Measurements from ENCODE around the gene TGFBR2. TPM values are rescaled to one million over a fixed set of nuclear protein-coding genes. Genes with fewer than 3 reads are reported as not detected.
A peak's percentile ranks its signal among the peaks of the same experiment; 100 is the strongest.

TGFBR2 gene
- total RNA-seq, 1 experiment from 2014 or later, result 19.4 TPM

DNA sequence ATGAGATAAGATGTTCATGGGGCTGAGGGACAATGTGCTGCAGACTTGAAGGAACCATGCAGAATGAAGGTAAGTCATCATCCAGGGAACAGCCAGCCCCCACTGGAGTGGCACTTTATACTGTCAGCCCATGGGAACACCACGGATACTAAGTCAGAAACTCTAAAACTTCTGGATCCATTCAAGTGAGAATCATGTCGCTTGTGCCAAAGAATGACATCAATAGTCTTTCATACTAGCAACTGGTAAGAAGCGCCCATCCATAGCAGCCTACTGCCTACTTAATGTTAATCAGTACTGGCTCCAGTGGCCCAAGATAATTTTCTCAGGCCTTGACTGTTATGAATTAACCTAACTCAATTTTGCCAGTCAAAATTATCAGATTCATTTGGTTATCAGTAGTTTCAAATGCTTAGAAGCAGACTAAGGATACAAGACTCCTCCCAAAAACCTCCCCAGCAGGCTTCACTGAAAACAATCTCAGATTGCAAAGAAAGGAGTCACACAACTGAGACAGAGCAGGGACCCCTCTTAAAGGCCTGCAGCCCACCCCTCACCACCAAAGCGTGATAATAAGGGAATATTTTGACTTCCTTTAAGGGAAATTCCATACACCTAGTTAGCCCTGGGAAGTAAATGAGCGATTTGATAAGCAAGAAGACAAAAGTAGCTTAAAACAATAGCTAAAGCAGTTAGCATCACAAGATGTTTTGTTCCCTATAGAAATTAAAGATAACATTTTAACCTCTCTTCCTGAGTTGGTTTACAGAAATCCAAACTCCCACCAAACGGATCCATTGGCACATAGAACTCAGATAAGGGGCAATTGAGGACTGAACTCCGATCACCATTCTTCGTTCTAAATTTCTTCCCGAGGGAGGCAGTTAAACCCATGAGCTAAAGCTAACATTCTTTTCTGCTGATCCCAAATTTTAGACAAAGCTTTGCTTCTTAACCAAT is 98.8 kb downstream of the TGFBR2 start:
- in situ Hi-C loops (cut with HindIII; ENCODE audit: low pct_unique_long_range_greater_than_20kb, low sequenced_read_pairs), result no loop called here
- no peak for DNase-seq (ENCODE audit: low read depth, low spot score)

DNA sequence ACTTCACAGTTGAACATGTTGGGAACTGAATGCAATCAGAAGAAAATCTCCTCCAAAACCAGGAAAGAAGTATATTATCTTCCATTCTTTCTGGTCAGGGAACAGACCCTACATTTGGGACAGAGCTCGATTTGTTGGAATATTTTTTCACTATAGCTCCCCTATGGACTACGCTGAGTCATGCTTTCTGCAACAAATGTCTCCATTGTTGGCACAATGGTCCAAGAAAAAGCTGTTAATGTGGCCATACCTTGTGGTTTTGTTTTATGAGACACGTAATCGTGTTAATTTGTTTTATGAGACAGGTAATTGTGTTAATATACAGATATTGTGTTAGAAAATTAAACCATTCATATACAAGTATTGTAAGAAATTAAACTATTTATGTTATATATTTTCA is 101.4 kb downstream of the TGFBR2 start:
- in situ Hi-C loops (cut with HindIII; ENCODE audit: low pct_unique_long_range_greater_than_20kb, low sequenced_read_pairs), result no loop called here
- DNase-seq (ENCODE audit: low read depth, low spot score), result peak; percentile 16

DNA sequence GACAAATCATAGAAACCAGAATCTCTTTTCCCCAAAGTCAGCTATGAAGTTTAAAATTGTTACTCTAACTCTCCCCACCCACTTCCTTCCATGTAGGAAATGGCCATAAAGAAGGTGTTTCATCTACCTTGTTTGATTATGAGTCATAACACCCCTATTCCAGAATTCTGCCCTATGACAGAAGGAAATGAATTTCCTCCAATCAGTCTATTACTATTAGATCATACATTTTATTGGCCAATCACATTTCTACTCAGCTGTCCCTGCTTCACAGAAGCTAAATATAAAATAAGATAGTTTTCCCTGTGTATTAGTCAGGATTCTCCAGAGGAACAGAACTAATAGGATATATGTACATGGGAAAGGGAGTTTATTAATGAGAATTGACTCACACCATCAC is 102.1 kb downstream of the TGFBR2 start:
- in situ Hi-C loops (cut with HindIII; ENCODE audit: low pct_unique_long_range_greater_than_20kb, low sequenced_read_pairs), result no loop called here

DNA sequence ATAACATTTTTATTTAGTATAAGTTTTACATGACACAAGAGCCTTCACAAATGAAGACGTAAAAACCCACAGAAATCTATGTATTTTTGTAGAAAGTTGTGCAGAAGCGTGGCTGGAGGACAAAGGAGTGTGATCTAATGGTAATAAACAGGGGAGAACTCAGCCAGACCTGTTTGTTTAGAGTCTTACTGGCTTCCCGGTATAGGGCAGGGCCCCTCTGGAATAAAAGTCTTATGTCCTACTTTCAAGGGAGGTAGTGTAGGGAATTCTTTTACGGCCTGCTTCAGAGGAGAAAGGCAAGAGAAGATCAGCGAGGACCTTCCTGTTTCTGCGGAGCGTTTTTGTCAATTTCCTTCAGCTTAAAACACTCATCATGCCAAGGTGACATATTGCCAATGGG is 103.6 kb downstream of the TGFBR2 start:
- DNase-seq (ENCODE audit: low read depth, low spot score), result no peak
- in situ Hi-C loops (cut with HindIII; ENCODE audit: low pct_unique_long_range_greater_than_20kb, low sequenced_read_pairs), result no loop called here

More for the DNA sequence above, 102.1 kb downstream of the TGFBR2 start:
- no peak for DNase-seq (ENCODE audit: low read depth, low spot score)

DNA sequence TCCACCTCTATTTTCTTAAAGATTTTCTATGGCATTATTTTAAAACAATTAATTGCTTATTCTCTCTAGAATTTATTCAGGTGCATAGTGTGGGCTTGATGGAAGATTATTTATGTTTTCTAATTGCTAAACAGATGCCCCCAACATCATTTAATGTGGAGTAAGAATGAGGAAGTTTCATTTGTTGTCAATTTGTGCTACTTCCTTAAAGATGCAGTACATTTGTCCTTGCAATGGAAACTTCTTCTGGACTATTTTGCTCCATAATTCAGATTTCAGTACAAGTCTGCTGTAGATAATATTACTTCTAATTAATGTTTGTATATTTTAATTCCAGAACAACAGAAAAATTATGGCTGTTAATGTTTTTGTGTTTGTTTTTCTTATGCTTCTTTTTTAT is 104.8 kb downstream of the TGFBR2 start:
- no peak for DNase-seq (ENCODE audit: low read depth, low spot score)
- in situ Hi-C loops (cut with HindIII; ENCODE audit: low pct_unique_long_range_greater_than_20kb, low sequenced_read_pairs), result no loop called here

DNA sequence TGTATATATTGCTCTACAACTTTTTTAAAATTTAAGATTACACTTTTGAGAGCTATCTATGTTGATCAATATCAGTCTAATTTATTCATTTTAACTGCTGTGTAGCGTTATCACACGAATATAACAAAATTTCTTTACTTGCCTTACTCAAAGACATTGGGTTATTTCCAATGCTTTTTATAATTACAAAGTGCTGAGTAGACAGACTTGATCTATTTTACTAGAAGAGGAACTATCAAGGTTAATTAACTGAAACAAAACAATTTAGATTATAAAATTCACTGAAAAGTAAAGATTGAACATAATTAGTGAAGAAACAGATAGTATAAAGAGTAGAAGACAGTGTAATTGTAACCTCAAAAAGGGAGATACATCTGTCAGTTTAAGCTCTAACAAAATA is 105.5 kb downstream of the TGFBR2 start:
- DNase-seq (ENCODE audit: low read depth, low spot score), result no peak
- in situ Hi-C loops (cut with HindIII; ENCODE audit: low pct_unique_long_range_greater_than_20kb, low sequenced_read_pairs), result no loop called here

DNA sequence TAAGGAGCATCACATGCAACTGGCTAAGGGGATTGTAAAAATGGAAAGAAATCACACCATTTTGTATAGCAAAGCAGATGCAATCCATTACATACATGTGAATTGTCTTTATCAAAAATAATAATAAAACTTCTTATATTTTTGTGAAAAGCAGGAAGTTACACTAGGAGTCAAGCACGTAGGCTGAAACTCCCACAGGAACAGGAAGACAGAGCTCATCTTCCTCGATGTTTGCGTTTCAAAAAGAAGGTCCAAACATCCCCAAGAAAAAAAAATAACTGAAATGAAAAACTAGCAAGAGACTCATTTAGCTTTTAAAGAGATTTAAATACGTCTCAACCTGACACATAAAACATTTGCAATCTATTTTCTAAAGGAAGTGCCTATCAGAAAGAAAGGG is 106.6 kb downstream of the TGFBR2 start:
- in situ Hi-C loops (cut with HindIII; ENCODE audit: low pct_unique_long_range_greater_than_20kb, low sequenced_read_pairs), result no loop called here
- DNase-seq (ENCODE audit: low read depth, low spot score), result no peak

DNA sequence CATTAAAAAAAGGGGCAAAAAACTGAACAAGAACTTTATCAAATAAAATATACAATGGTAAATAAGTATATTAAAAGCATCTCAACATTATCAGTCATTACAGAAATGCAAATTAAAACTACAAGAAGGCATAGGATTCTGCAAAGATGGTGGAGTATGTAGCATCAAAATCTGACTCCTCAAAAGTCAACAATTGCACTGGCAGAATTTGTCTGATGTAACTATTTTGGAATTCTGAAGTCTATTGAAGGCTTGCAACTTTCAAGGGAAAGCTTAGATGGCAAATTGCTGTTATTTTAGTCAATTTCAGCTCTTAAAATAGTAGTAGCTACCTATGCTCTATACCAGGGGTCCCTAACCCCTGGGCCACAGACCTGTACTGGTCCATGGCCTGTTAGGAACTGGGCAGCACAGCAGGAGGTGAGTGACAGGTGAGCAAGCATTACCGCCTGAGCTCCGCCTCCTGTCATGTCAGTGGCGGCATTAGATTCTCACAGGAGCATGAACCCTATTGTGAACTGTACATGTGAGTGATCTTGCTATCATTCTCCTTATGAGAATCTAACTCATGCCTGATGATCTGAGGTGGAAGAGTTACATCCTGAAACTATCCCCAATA is 107.6 kb downstream of the TGFBR2 start:
- in situ Hi-C loops (cut with HindIII; ENCODE audit: low pct_unique_long_range_greater_than_20kb, low sequenced_read_pairs), result no loop called here

DNA sequence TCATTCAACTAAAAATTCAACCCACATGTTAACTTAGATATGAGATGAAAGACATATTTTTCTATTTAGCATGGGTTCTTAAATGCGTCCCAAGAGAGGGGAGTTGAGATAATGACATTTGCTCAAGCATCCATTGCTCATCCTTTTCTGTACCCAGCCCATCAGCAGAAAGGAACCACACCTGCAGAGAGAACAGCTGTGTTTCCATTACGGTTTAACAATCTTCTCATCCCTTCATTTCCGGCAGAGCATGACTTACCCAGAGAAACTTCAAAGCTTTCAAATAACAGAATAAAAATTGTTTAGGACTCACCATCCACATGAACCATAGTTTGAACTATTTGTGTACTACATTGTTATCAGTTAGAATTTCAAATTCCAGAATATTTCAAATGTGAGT is 113.1 kb downstream of the TGFBR2 start:
- DNase-seq (ENCODE audit: low read depth, low spot score), result no peak
- in situ Hi-C loops (cut with HindIII; ENCODE audit: low pct_unique_long_range_greater_than_20kb, low sequenced_read_pairs), result no loop called here

More for the DNA sequence above, 107.6 kb downstream of the TGFBR2 start:
- DNase-seq (ENCODE audit: low read depth, low spot score), result no peak

DNA sequence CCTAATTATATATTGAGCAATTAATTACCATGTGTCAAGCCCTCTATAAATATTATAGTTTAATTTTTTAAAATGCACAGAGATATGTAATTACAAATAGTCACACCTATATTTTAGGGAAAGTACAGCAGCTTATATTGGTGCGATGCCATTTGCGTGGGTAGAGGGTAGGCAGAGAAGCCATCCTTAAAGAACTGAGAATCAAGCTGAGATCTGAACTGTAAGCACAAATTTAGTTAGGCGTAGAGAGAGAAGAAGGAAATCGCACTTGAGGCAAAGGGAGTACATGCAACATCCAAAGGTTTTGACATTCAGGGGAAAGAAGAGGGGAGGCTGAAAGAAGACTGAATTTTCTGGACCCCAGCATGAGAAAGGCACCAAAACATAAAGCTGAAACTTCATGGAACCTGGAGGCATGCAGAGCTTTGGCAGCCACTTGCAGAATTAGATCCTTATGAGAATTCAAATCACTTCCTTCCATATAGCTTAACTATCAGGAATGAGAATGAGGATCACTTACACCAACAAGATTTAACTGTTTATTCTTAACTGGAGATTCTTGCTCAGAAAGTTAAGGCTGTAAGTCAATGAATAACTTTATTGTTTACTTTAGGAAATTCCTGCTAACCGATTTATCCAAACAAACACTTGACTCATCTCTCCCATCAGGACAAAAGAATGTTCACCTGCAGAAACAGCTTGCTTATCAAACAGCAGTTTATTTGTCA is 114.3 kb downstream of the TGFBR2 start:
- no peak for DNase-seq (ENCODE audit: low read depth, low spot score)
- in situ Hi-C loops (cut with HindIII; ENCODE audit: low pct_unique_long_range_greater_than_20kb, low sequenced_read_pairs), result no loop called here

DNA sequence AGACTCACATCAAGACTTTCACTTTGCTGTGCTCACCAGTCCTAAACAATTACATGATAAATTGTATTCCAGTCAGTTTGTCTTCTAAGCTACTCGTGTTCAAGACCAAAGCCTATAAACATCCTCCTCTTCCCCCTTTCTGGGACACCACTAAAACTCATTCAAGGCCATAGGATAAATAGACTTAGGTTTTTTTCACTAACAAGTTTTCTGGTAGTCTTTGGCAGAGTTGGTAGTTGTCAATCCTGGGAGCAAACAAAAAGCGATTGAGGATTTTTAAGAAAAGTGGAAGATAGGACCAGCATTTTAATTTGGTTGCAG is 114.9 kb downstream of the TGFBR2 start:
- DNase-seq (ENCODE audit: low read depth, low spot score), result no peak
- in situ Hi-C loops (cut with HindIII; ENCODE audit: low pct_unique_long_range_greater_than_20kb, low sequenced_read_pairs), result no loop called here

DNA sequence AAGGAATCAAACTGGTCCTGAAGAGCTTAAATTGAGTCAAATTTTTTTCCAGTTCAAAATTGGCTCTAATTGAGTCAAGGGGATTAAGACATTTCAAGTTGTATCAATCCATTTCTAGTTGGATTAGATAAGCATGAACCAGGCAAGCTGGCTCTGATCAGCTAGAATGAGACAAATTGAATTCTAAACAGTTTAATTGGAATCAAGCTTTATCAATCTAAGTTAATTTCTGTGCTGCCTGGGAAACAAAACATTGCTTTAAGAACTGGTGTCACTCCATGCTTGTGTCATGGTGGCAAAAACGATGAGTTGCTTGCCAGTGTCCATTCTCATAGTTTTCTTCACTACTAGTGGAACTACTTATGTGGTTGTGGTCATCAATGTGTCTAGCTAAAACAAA is 116.8 kb downstream of the TGFBR2 start:
- no peak for DNase-seq (ENCODE audit: low read depth, low spot score)
- in situ Hi-C loops (cut with HindIII; ENCODE audit: low pct_unique_long_range_greater_than_20kb, low sequenced_read_pairs), result no loop called here

DNA sequence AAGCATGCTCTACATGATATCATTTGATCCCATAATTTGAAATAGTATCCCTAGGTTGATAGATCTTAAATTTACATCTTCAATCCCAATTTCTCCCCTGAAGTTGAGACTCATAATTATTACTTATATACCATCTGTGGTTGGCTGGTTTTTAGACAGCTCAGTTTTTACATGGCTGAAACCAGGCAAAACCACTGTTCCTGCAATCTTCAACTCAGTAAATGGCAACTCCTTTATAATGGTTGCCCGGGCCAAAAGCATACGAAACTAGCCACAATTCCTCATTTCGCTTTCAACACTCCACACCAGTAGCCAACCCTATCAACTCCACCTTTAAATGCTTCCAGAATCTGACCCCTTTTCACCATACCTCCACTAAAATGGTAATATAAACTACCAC is 118.5 kb downstream of the TGFBR2 start:
- no peak for DNase-seq (ENCODE audit: low read depth, low spot score)
- in situ Hi-C loops (cut with HindIII; ENCODE audit: low pct_unique_long_range_greater_than_20kb, low sequenced_read_pairs), result no loop called here

DNA sequence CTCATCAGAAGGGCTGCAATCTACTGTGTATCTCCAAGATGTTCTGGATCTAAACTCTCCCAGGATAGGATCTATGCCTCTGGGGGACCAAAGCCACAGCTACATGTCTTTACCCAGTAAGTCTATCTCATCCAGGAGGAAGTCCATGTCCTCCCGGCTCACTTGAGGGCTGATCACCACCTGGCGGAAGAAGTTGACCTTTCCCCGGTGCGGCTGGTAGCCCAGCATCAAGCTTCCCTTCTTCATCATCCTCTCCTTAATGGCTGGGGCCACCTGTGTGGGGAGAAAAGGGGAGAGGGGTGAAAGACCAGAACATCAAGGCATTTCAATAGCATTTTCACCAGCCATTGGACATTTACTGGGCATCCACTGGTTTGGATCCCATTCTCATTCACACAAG is 121.7 kb downstream of the TGFBR2 start:
- in situ Hi-C loops (cut with HindIII; ENCODE audit: low pct_unique_long_range_greater_than_20kb, low sequenced_read_pairs), result no loop called here
- DNase-seq (ENCODE audit: low read depth, low spot score), result no peak

DNA sequence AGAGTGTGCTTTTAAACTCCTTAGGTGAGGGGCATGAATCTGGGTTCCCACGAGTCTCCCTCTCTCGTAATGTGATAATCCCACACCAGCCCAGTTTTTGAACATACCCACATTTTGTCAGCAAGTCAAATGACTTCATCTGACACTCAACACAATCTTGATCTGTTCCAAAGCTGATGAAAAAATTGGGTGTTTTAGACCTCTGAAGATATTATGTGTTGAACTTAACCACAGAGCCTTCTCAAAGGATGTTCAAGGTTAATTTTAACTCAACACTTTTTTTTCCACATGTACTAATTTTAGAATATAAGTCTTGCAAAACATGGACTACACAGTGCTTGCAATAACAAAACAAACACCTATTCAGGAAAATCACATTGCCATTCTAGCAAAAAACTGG is 123.1 kb downstream of the TGFBR2 start:
- in situ Hi-C loops (cut with HindIII; ENCODE audit: low pct_unique_long_range_greater_than_20kb, low sequenced_read_pairs), result no loop called here
- no peak for DNase-seq (ENCODE audit: low read depth, low spot score)

DNA sequence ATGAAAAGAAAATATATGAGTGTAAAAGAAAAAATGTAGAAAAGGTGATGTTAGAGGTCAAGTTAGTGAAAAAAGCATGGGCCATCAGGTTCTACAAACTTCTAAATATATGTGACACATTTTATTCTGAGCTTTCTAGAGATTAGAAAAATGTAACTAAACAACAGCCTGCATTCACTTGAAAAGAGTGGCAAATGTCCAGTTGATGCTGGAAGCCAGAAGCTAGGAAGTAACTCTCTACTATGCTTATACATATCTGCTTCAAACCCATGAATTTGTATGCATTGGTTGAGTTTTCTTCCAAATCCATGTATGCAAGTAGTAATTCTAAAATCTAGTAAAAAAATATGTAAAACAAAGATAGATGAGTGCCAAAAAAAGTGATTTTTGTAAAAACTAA is 123.5 kb downstream of the TGFBR2 start:
- in situ Hi-C loops (cut with HindIII; ENCODE audit: low pct_unique_long_range_greater_than_20kb, low sequenced_read_pairs), result no loop called here
- DNase-seq (ENCODE audit: low read depth, low spot score), result no peak

DNA sequence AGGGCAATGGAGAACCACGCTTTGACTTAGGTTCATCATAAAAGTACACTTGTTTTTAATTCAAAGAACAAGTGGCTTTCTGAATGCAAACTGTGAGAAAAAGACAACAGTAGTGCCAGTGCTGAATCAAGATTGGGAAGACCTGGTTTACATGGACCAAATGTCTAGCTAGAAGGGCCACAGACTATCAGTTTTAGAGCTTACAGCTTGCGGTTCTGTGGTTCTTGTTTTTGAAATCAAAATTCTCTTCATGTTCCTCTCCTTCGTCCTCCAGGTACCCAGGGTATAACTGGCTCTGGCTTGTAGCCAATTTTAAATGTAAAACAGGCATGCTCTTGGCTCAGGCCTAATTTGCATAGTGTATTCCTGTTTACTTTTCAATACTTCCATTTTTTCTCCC is 124.6 kb downstream of the TGFBR2 start:
- DNase-seq (ENCODE audit: low read depth, low spot score), result no peak
- in situ Hi-C loops (cut with HindIII; ENCODE audit: low pct_unique_long_range_greater_than_20kb, low sequenced_read_pairs), result no loop called here

DNA sequence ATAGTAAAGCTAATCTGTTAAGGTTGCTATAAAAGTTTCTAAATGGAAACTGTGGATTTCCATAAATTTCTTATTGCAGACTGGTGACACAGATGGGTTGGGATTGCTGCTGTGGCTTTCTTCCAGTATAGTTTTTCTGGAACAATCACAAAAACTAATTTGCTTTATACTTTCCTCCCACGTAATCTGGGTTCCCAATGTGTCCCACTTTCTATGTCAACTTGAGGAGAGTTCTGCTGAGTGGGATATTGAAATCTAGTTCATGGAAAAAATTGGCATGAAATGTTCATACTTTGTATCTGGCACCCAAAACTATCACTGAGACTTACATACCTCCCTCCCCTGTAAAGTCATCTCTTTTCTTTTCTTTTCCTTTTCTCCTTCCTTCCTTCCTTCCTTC is 126.8 kb downstream of the TGFBR2 start:
- DNase-seq (ENCODE audit: low read depth, low spot score), result no peak
- in situ Hi-C loops (cut with HindIII; ENCODE audit: low pct_unique_long_range_greater_than_20kb, low sequenced_read_pairs), result no loop called here

DNA sequence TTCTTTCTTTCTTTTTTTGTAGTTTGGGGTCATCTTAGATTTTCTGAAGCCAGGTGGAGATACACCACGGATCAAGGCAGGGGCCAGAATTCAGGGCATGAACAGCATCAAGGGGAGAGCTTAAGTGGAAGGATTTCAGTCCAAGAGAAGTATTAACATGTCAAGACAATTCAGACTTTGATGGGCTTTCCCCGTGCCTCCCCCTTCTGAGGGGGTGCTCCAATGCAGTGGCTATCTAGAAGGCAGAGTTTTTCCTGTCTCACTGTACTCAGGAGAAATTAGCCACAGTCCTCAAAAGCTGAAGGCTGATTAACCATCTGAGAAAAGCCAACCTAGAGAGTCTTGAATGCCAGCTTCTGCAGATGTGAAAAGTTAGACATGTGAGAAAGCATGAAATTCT is 127.3 kb downstream of the TGFBR2 start:
- no peak for DNase-seq (ENCODE audit: low read depth, low spot score)
- in situ Hi-C loops (cut with HindIII; ENCODE audit: low pct_unique_long_range_greater_than_20kb, low sequenced_read_pairs), result no loop called here
